GM20431 (cell line): ENCODE measurements around the gene CASQ1.

Source experiments
- in situ Hi-C: fragments of 300-500 bp; cut with MseI, MboI; formaldehyde crosslinking; loops from one replicate; pipeline ENCODE4 v1.15.0; 2020; ENCODE audit warnings: low sequenced_read_pairs; ENCODE audit not compliant: unreplicated experiment

CASQ1 gene

GRCh38 chr1:160197231-160197630, 6.9 kb downstream of the CASQ1 start:
- in situ Hi-C loops, result no loop called here

GRCh38 chr1:160200786-160201185, 10.4 kb downstream of the CASQ1 start:
- in situ Hi-C loops, result no loop called here

GRCh38 chr1:160204526-160205241, 14.3 kb downstream of the CASQ1 start:
- in situ Hi-C loops, result no loop called here

- in situ Hi-C loops, result no loop called here
Measured at GRCh38 chr1:160205242-160206035, 15.1 kb downstream of the CASQ1 start, which contains the start of gene PEA15. Gene PEA15, plus strand, starts transcription at chr1:160205384. Its CDS starts 6,161 bp downstream, at chr1:160211545.

GRCh38 chr1:160206036-160206389, 15.6 kb downstream of the CASQ1 start:
- in situ Hi-C loops, result no loop called here

- in situ Hi-C loops, result no loop called here
Measured at GRCh38 chr1:160206421-160207117, 16.2 kb downstream of the CASQ1 start.

- in situ Hi-C loops, result no loop called here
Measured at GRCh38 chr1:160207118-160207650, 16.8 kb downstream of the CASQ1 start.

GRCh38 chr1:160207771-160208556, 17.6 kb downstream of the CASQ1 start:
- in situ Hi-C loops, result no loop called here

- in situ Hi-C loops, result no loop called here
Measured at GRCh38 chr1:160208557-160209320, 18.4 kb downstream of the CASQ1 start.

GRCh38 chr1:160209321-160210046, 19.1 kb downstream of the CASQ1 start:
- in situ Hi-C loops, result no loop called here

- in situ Hi-C loops, result no loop called here
Measured at GRCh38 chr1:160210561-160210960, 20.2 kb downstream of the CASQ1 start.

- in situ Hi-C loops, result no loop called here
Measured at GRCh38 chr1:160211046-160211790, 20.8 kb downstream of the CASQ1 start.

- in situ Hi-C loops, result no loop called here
Measured at GRCh38 chr1:160214481-160215140, 24.2 kb downstream of the CASQ1 start.

- in situ Hi-C loops, result no loop called here
Measured at GRCh38 chr1:160216301-160216700, 25.9 kb downstream of the CASQ1 start.

- in situ Hi-C loops, result no loop called here
Measured at GRCh38 chr1:160217481-160218051, 27.2 kb downstream of the CASQ1 start.

- in situ Hi-C loops, result no loop called here
Measured at GRCh38 chr1:160219062-160219929, 28.9 kb downstream of the CASQ1 start.
